CD14-positive monocyte (primary cell): Measurements from ENCODE around the gene NDST1. TPM values are rescaled to one million over a fixed set of nuclear protein-coding genes. Genes with fewer than 3 reads are reported as not detected.

Source experiments
- DNase-seq, 3 donors: peaks; one replicate each; pipeline ENCODE4 v3.0.0-alpha.2; 2011 to 2022
- H2AFZ ChIP-seq: 2 replicates; pipeline ENCODE4 v1.6.0; 2012; ENCODE audit warnings: mild to moderate bottlenecking, low read depth, low read length, inconsistent platforms; ENCODE audit not compliant: insufficient read depth, poor library complexity, severe bottlenecking
- H3K27ac ChIP-seq, 2 donors: 1 replicate in 1 of 2; 2 replicates in 1 of 2; pipeline ENCODE4 v1.5.1; 2012 to 2013; ENCODE audit warnings: low read length in 2 of 2, control low read depth in 1 of 2, inconsistent platforms in 1 of 2, low read depth in 1 of 2, mild to moderate bottlenecking in 1 of 2
- H3K27me3 ChIP-seq, 2 donors: one replicate each; pipeline versions ENCODE4 v1.6.0 to v1.6.1; 2011 to 2013; ENCODE audit warnings: low read length in 2 of 2; ENCODE audit not compliant: control insufficient read depth in 2 of 2, insufficient read depth in 2 of 2
- H3K36me3 ChIP-seq, 2 donors: replicated peaks in 1 of 2; 1 replicate in 1 of 2; 2 replicates in 1 of 2; pipeline versions ENCODE4 v1.5.1 to v1.6.1; 2012 to 2013; ENCODE audit warnings: low read length in 2 of 2, control low read depth in 1 of 2, inconsistent platforms in 1 of 2, mild to moderate bottlenecking in 1 of 2; ENCODE audit not compliant: insufficient read depth in 2 of 2, control insufficient read depth in 1 of 2
- H3K4me1 ChIP-seq, 2 donors: 1 replicate in 1 of 2; 2 replicates in 1 of 2; pipeline versions ENCODE4 v1.5.1 to v1.6.1; 2012 to 2013; ENCODE audit warnings: low read length in 2 of 2, control low read depth in 1 of 2, inconsistent platforms in 1 of 2, mild to moderate bottlenecking in 1 of 2, moderate library complexity in 1 of 2; ENCODE audit not compliant: insufficient read depth in 2 of 2, control insufficient read depth in 1 of 2
- H3K4me2 ChIP-seq: replicated peaks from 2 replicates; pipeline ENCODE3; 2012; ENCODE audit warnings: low read length, moderate library complexity, mild to moderate bottlenecking; ENCODE audit not compliant: poor library complexity, severe bottlenecking; ENCODE audit errors: extremely low read depth
- H3K4me3 ChIP-seq, 3 experiments: fragments of 200-600 bp in 1 of 3; sonication (generic) in 1 of 3; replicated peaks in 1 of 3; 1 replicate in 2 of 3; 2 replicates in 1 of 3; pipeline ENCODE4 v1.5.1; 2011 to 2013; ENCODE audit warnings: low read length in 3 of 3, mild to moderate bottlenecking in 3 of 3, control low read depth in 2 of 3, low read depth in 2 of 3, inconsistent platforms in 1 of 3, moderate library complexity in 1 of 3
- H3K79me2 ChIP-seq: 2 replicates; pipeline ENCODE4 v1.6.0; 2012; ENCODE audit warnings: mild to moderate bottlenecking, control low read depth, inconsistent platforms, low read length, moderate library complexity; ENCODE audit not compliant: insufficient read depth
- H3K9ac ChIP-seq: 2 replicates; pipeline ENCODE4 v1.6.0; 2017; ENCODE audit warnings: low read length, mild to moderate bottlenecking; ENCODE audit not compliant: insufficient read depth, poor library complexity, severe bottlenecking
- H3K9me3 ChIP-seq, 2 donors: replicated peaks in 1 of 2; 1 replicate in 1 of 2; 2 replicates in 1 of 2; pipeline versions ENCODE4 v1.5.1 to v1.6.1; 2012 to 2013; ENCODE audit warnings: low read length in 2 of 2, control low read depth in 1 of 2; ENCODE audit not compliant: control insufficient read depth in 1 of 2, insufficient read depth in 1 of 2
- H4K20me1 ChIP-seq: 2 replicates; pipeline ENCODE4 v1.6.0; 2012; ENCODE audit warnings: mild to moderate bottlenecking, low read length, control low read depth, moderate library complexity; ENCODE audit not compliant: insufficient read depth
- H3K27ac Mint-ChIP-seq, 7 donors: one replicate each; pipeline ENCODE4 v1.8.0; 2020; ENCODE audit warnings: mild to moderate bottlenecking in 7 of 7, mixed read lengths in 7 of 7, moderate library complexity in 6 of 7, inconsistent platforms in 2 of 7
- H3K27me3 Mint-ChIP-seq, 3 donors: one replicate each; pipeline ENCODE4 v1.8.0; 2021 to 2022; ENCODE audit warnings: low read depth in 3 of 3, mild to moderate bottlenecking in 3 of 3, mixed read lengths in 3 of 3, moderate library complexity in 3 of 3, inconsistent platforms in 1 of 3
- H3K36me3 Mint-ChIP-seq, 2 donors: one replicate each; pipeline ENCODE4 v1.8.0; 2020; ENCODE audit warnings: mixed read lengths in 2 of 2, inconsistent platforms in 1 of 2, mild to moderate bottlenecking in 1 of 2
- H3K4me1 Mint-ChIP-seq: one replicate; pipeline ENCODE4 v1.8.0; 2020; ENCODE audit warnings: mild to moderate bottlenecking, mixed read lengths
- H3K4me3 Mint-ChIP-seq, 2 donors: one replicate each; pipeline ENCODE4 v1.8.0; 2020; ENCODE audit warnings: mild to moderate bottlenecking in 2 of 2, mixed read lengths in 2 of 2, moderate library complexity in 1 of 2
- H3K9me3 Mint-ChIP-seq, 7 donors: one replicate each; pipeline ENCODE4 v1.8.0; 2020 to 2022; ENCODE audit warnings: mixed read lengths in 7 of 7, mild to moderate bottlenecking in 6 of 7, moderate library complexity in 6 of 7, inconsistent platforms in 2 of 7
- WGBS: methylation state at CpG from one replicate; pipeline ENCODE4 v1.1.5; 2013; ENCODE audit warnings: missing lambda C conversion rate; ENCODE audit not compliant: insufficient coverage; 5-methylcytosine and 5-hydroxymethylcytosine counted together
- intact Hi-C, 2 donors: fragments of 100-400 bp; cut with micrococcal nuclease; formaldehyde crosslinking; loops; one replicate each; pipeline versions ENCODE4 v1.15.0 to v1.15.1; 2023
- polyA plus RNA-seq, 3 donors: library from polyadenylated mRNA; depleted of rRNA in 1 of 3; unstranded in 2 of 3; stranded (reverse) in 1 of 3; fragments of 300-500 nt in 2 of 3; fragments of >200 nt in 1 of 3; fragmentation: Illumina TruSeq in 2 of 3; gene quantifications; 1 replicate in 2 of 3; 2 replicates in 1 of 3; pipeline ENCODE4 v1.2.3, GENCODE V29; 2012 to 2021
- TF ChIP-seq, protein P1 (sequence below): fragments of 200-600 bp; IDR thresholded peaks from one replicate; pipeline ENCODE4 v1.8.0; 2022; ENCODE audit warnings: antibody characterized with exemption, mild to moderate bottlenecking

NDST1 gene
- polyA plus RNA-seq, 3 donors = 7.0 to 18.9 (median 7.5) TPM

DNA sequence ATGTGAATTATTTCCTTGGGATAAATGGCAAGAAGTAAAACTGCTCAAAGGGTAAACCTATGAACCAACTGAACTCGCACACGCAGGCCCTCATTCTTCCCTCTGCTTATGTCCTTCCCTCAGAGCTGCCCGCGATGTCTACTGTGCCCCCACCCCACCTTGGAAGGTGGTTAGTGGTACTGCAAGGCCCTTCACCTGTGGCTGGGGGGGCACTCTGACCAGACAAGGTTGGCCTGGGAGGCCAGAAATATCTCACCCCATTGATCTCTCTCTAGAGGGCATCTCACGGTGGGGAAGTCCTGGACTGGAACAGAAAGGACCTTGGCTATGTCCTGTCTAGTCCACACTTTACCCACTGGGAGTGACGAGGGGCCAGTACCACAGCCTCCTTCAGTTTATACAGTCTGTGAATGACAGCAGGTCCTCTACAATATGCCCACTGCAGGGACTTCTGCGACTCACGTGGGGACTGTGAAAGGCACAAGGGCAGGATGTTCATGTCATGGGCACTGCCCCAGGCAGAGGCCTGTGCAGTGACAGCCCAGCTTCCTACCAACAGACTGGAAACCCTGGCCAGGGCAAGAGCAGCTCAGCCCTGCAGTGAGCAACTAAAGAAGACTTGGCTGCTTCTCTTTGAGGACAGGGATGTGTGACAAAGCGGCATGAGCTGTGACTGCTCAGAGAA is 75.8 kb downstream of the NDST1 start:
- H3K27ac Mint-ChIP-seq = no peak overlapping the region

DNA sequence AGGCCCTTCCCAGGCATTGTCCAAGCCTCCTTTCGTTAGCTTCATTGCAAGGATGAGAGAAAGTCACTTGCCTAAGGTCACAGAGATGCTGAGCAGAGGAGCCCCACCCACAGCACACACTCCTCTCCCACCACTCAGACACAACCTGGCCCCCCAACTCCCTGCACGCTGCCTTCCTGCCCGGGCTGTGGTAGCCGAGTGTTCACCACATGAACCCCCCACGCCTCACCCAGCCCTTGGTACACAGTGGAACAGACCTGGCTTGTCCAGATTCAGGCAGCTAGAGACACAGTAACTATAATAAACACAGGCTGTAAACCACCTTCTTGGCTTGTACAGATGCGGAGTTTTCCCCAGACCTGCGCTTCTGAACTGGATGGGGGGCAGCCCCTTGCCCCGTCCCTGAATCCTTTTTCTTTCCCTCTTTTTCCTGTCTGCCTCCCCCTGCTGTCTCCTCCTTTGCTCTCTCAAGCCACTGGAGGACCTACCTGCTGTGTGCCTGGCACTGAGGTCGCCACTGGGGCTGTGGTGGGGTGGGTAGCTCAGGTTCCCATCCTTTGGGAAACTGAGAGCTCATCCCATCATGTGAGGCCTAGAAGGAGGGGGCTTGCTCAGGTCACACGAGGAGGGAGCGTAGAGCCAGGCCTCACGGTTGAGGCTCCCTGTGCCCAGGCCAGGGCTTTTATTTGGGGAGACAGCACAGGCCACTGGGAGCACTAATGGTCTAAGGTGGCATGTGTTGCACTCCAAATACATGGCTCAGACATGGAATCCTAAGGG is 76.8 kb downstream of the NDST1 start:
- H3K4me1 ChIP-seq = no peaks in the 10 kb centered on the region
- no peaks in the 10 kb centered on the region for H3K79me2 ChIP-seq
- 88% methylated on average over 12 of the region's 12 CpGs for WGBS
- no peak overlapping the region for H3K27ac Mint-ChIP-seq
- TF ChIP-seq, protein P1, sequence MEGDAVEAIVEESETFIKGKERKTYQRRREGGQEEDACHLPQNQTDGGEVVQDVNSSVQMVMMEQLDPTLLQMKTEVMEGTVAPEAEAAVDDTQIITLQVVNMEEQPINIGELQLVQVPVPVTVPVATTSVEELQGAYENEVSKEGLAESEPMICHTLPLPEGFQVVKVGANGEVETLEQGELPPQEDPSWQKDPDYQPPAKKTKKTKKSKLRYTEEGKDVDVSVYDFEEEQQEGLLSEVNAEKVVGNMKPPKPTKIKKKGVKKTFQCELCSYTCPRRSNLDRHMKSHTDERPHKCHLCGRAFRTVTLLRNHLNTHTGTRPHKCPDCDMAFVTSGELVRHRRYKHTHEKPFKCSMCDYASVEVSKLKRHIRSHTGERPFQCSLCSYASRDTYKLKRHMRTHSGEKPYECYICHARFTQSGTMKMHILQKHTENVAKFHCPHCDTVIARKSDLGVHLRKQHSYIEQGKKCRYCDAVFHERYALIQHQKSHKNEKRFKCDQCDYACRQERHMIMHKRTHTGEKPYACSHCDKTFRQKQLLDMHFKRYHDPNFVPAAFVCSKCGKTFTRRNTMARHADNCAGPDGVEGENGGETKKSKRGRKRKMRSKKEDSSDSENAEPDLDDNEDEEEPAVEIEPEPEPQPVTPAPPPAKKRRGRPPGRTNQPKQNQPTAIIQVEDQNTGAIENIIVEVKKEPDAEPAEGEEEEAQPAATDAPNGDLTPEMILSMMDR = no peak
- H3K9me3 Mint-ChIP-seq = no peaks in the 10 kb centered on the region
- H3K36me3 ChIP-seq = no peaks in the 10 kb centered on the region
- no peaks in the 10 kb centered on the region for H3K36me3 Mint-ChIP-seq
- peaks cover 5 to 16% (median 12%) of the 10 kb centered on the region in 3 donors for H3K27me3 Mint-ChIP-seq
- peaks cover 0 to 3% of the 10 kb centered on the region in 2 donors for H3K27me3 ChIP-seq
- no peak overlapping the region for H3K4me3 ChIP-seq
- no peak overlapping the region for H3K9ac ChIP-seq
- H3K4me2 ChIP-seq = no peak overlapping the region
- DNase-seq = no peak
- no peaks in the 10 kb centered on the region for H3K9me3 ChIP-seq
- H3K4me1 Mint-ChIP-seq = peaks cover 5% of the 10 kb centered on the region
- H2AFZ ChIP-seq = no peak overlapping the region
- H4K20me1 ChIP-seq = no peaks in the 10 kb centered on the region
- intact Hi-C loops = no loop called here
- H3K27ac ChIP-seq = no peak overlapping the region
- H3K4me3 Mint-ChIP-seq = no peak overlapping the region

More for the DNA sequence above, 75.8 kb downstream of the NDST1 start:
- TF ChIP-seq, protein P1 = no peak
- no peaks in the 10 kb centered on the region for H3K36me3 Mint-ChIP-seq
- peaks cover 6 to 16% (median 12%) of the 10 kb centered on the region in 3 donors for H3K27me3 Mint-ChIP-seq
- H3K36me3 ChIP-seq = no peaks in the 10 kb centered on the region
- no peak overlapping the region for H2AFZ ChIP-seq
- H3K9me3 ChIP-seq = no peaks in the 10 kb centered on the region
- no peak for DNase-seq
- H4K20me1 ChIP-seq = no peaks in the 10 kb centered on the region
- no peak overlapping the region for H3K27ac ChIP-seq
- intact Hi-C loops = no loop called here
- peaks cover 5% of the 10 kb centered on the region for H3K4me1 Mint-ChIP-seq
- no peaks in the 10 kb centered on the region for H3K9me3 Mint-ChIP-seq
- no peak overlapping the region for H3K4me2 ChIP-seq
- H3K4me3 Mint-ChIP-seq = no peak overlapping the region
- no peak overlapping the region for H3K9ac ChIP-seq
- peaks cover 0 to 3% of the 10 kb centered on the region in 2 donors for H3K27me3 ChIP-seq
- WGBS = 87% methylated on average over 4 of the region's 9 CpGs
- H3K79me2 ChIP-seq = no peaks in the 10 kb centered on the region
- no peak overlapping the region for H3K4me3 ChIP-seq
- no peaks in the 10 kb centered on the region for H3K4me1 ChIP-seq
